Breast epithelium (tissue), 4 donors: Measurements from ENCODE around the gene CRELD2. TPM values are rescaled to one million over a fixed set of nuclear protein-coding genes. Genes with fewer than 3 reads are reported as not detected.
A peak's percentile ranks its signal among the peaks of the same experiment; 100 is the strongest.

Experiments used
- DNase-seq, 2 donors: peaks; one replicate each; pipeline ENCODE4 v3.0.0-alpha.2; 2019; ENCODE audit warnings: low spot score in 2 of 2
- H3K27ac ChIP-seq, 2 donors: fragments of 200-600 bp; sonication (generic) in 1 of 2; one replicate each; pipeline ENCODE4 v1.5.1; 2016 to 2019; ENCODE audit warnings: mild to moderate bottlenecking in 1 of 2
- H3K27me3 ChIP-seq, 2 donors: fragments of 200-600 bp; sonication (generic) in 1 of 2; one replicate each; pipeline versions ENCODE4 v1.5.1 to v1.6.0; 2017 to 2019; ENCODE audit warnings: control low read depth in 1 of 2, mild to moderate bottlenecking in 1 of 2
- H3K36me3 ChIP-seq: fragments of 200-600 bp; one replicate; pipeline ENCODE4 v1.5.1; 2019
- H3K4me1 ChIP-seq, 2 donors: fragments of 200-600 bp; sonication (generic); one replicate each; pipeline ENCODE4 v1.5.1; 2016 to 2019; ENCODE audit warnings: control low read depth in 1 of 2
- H3K4me3 ChIP-seq, 3 donors: fragments of 200-600 bp; sonication (generic); 1 replicate in 2 of 3; 2 replicates in 1 of 3; pipeline ENCODE4 v1.5.1; 2016 to 2019; ENCODE audit warnings: mild to moderate bottlenecking in 3 of 3, moderate library complexity in 2 of 3
- H3K9me3 ChIP-seq, 2 donors: fragments of 200-600 bp; sonication (generic) in 1 of 2; one replicate each; pipeline ENCODE4 v1.5.1; 2016 to 2019; ENCODE audit warnings: control low read depth in 1 of 2
- POLR2A ChIP-seq: fragments of 450-650 bp; IDR thresholded peaks from one replicate; pipeline ENCODE4 v1.6.1; 2016; ENCODE audit warnings: antibody characterized with exemption, mild to moderate bottlenecking, moderate library complexity
- POLR2AphosphoS5 ChIP-seq, 3 donors: sonication (generic); formaldehyde crosslinking; IDR thresholded peaks; one replicate each; pipeline ENCODE4 v1.6.1; 2017; ENCODE audit warnings: antibody characterized with exemption in 3 of 3
- intact Hi-C: fragments of 100-400 bp; cut with DNase I; formaldehyde crosslinking; loops from one replicate; pipeline ENCODE4 v1.15.1; 2023; ENCODE audit warnings: low total_unique reads
- total RNA-seq, 3 donors: library from RNA; depleted of rRNA; stranded (reverse); fragments of >200 nt; gene quantifications; one replicate each; pipeline ENCODE4 v1.1.0, GENCODE V29; 2016
- TF ChIP-seq, protein P1 (sequence below), 3 donors: fragments of 450-650 bp; IDR thresholded peaks; one replicate each; pipeline ENCODE4 v1.5.1; 2016 to 2017; ENCODE audit warnings: antibody characterized with exemption in 3 of 3, mild to moderate bottlenecking in 3 of 3, moderate library complexity in 3 of 3

Gene CRELD2, protein sequence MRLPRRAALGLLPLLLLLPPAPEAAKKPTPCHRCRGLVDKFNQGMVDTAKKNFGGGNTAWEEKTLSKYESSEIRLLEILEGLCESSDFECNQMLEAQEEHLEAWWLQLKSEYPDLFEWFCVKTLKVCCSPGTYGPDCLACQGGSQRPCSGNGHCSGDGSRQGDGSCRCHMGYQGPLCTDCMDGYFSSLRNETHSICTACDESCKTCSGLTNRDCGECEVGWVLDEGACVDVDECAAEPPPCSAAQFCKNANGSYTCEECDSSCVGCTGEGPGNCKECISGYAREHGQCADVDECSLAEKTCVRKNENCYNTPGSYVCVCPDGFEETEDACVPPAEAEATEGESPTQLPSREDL
- 10 to 100 TPM; 20.6 to 59.3 (median 39.5) TPM for total RNA-seq

- intact Hi-C loops = no loop called here
- no peaks in the 10 kb centered on the region for H3K9me3 ChIP-seq
- H3K4me3 ChIP-seq = peak within 1 kb of the TSS; percentile 67 to 94 (median 80)
Measured at GRCh38 chr22:49917974-49918910, at the start of gene CRELD2, which contains the start of gene ALG12. CRELD2 (plus strand) TSS chr22:49918634; CDS start chr22:49918770, 136 bp downstream. ALG12 (minus strand) TSS chr22:49918438; CDS start chr22:49913765, 4,673 bp downstream.

GRCh38 chr22:49869086-49869830 is 49.2 kb upstream of the CRELD2 start:
- no peaks in the 10 kb centered on the region for H3K4me1 ChIP-seq
- H3K36me3 ChIP-seq = no peaks in the 10 kb centered on the region
- peaks cover 38 to 39% of the 10 kb centered on the region in 2 donors for H3K9me3 ChIP-seq
- no peak for DNase-seq
- no peak overlapping the region for H3K27ac ChIP-seq
- intact Hi-C loops = no loop called here
- H3K27me3 ChIP-seq = no peaks in the 10 kb centered on the region
- H3K4me3 ChIP-seq = no peak overlapping the region
- no peak for TF ChIP-seq POLR2AphosphoS5 (IDR thresholded peaks at IDR 0.05)
- TF ChIP-seq, protein P1, sequence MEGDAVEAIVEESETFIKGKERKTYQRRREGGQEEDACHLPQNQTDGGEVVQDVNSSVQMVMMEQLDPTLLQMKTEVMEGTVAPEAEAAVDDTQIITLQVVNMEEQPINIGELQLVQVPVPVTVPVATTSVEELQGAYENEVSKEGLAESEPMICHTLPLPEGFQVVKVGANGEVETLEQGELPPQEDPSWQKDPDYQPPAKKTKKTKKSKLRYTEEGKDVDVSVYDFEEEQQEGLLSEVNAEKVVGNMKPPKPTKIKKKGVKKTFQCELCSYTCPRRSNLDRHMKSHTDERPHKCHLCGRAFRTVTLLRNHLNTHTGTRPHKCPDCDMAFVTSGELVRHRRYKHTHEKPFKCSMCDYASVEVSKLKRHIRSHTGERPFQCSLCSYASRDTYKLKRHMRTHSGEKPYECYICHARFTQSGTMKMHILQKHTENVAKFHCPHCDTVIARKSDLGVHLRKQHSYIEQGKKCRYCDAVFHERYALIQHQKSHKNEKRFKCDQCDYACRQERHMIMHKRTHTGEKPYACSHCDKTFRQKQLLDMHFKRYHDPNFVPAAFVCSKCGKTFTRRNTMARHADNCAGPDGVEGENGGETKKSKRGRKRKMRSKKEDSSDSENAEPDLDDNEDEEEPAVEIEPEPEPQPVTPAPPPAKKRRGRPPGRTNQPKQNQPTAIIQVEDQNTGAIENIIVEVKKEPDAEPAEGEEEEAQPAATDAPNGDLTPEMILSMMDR (IDR thresholded peaks at IDR 0.05) = no peak
- no peak for TF ChIP-seq POLR2A

More at GRCh38 chr22:49917974-49918910, at the start of gene CRELD2, which contains the start of gene ALG12:
- TF ChIP-seq POLR2A (no peak), POLR2AphosphoS5 (IDR thresholded peaks at IDR 0.05) (peak; percentile 55 to 72 (median 71))
- Histone ChIP-seq H3K27me3 (no peaks in the 10 kb centered on the region), H3K27ac (peak within 1 kb of the TSS; percentile 89 to 95), H3K36me3 (no peaks in the 10 kb centered on the region), H3K4me1 (peaks cover 5 to 6% of the 10 kb centered on the region in 2 donors)
- peak; percentile 98 to 99 for DNase-seq

DNA sequence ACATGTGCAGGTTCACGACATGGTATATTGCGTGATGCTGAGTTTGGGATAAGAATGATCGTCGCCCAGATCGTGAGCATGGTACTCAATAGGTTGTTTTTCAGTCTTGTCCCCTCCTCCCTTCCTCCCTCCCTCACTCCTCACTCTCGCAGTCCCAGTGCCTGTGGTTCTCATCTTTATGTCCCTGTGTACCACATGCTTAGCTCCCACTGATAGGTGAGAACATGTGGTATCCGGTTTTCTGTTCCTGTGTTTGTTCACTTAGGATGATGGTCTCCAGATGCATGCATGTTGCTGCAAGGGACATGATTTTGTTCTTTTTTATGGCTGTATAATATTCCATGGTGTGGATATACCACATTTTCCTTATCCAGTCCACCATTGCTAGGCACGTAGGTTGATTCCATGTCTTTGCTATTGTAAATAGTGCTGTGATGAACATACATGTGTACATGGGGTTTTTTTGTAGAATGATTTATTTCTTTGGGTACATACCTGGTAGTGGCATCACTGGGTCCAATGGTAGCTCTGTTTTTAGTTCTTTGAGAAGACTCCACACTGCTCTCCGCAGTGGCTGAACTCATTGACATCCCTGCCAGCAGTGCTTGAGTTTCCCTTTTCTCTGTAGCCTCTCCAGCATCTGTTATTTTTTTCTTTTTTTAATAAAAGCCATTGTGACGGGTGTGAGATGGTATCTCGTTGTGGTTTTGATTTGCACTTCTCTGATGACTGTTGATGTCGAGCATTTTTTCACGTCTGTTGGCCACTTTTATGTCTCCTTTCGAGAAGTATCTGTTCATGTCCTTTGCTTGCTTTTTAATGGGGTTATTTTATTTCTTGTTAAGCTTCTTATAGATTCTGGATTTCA is 48.4 kb upstream of the CRELD2 start:
- intact Hi-C loops = no loop called here
- Histone ChIP-seq H3K36me3 (no peaks in the 10 kb centered on the region), H3K9me3 (peaks cover 38 to 39% of the 10 kb centered on the region in 2 donors), H3K4me1 (no peaks in the 10 kb centered on the region), H3K4me3 (no peak overlapping the region), H3K27me3 (no peaks in the 10 kb centered on the region), H3K27ac (no peak overlapping the region)
- TF ChIP-seq POLR2A (no peak), POLR2AphosphoS5 (IDR thresholded peaks at IDR 0.05) (no peak)
- TF ChIP-seq, protein P1 (IDR thresholded peaks at IDR 0.05) = no peak
- DNase-seq = no peak

- TF ChIP-seq POLR2A = no peak
- TF ChIP-seq, protein P1 (IDR thresholded peaks at IDR 0.05) = no peak
- TF ChIP-seq POLR2AphosphoS5 (IDR thresholded peaks at IDR 0.05) = no peak
- H3K4me1 ChIP-seq = no peaks in the 10 kb centered on the region
- H3K27me3 ChIP-seq = no peaks in the 10 kb centered on the region
- H3K27ac ChIP-seq = no peak overlapping the region
- intact Hi-C loops = no loop called here
- no peak for DNase-seq
- no peak overlapping the region for H3K4me3 ChIP-seq
- H3K9me3 ChIP-seq = peaks cover 27 to 28% of the 10 kb centered on the region in 2 donors
- H3K36me3 ChIP-seq = no peaks in the 10 kb centered on the region
Measured at GRCh38 chr22:49871482-49871881, 47.0 kb upstream of the CRELD2 start.
